HG02840 (cell line): Measurements from ENCODE around the gene CWC15.
"Not testable (repeated sequence)": the region's sequence is repeated elsewhere in the genome, so short reads cannot be mapped to it uniquely, and the experiment has no call there.

Experiments used
- ATAC-seq: cut with Tn5 transposase; IDR thresholded peaks from one replicate; pipeline ENCODE4 v1.9.1; 2021; ENCODE audit warnings: mild to moderate bottlenecking, moderate library complexity, moderate number of reproducible peaks; ENCODE audit not compliant: unreplicated experiment, low FRiP score

Gene CWC15

DNA sequence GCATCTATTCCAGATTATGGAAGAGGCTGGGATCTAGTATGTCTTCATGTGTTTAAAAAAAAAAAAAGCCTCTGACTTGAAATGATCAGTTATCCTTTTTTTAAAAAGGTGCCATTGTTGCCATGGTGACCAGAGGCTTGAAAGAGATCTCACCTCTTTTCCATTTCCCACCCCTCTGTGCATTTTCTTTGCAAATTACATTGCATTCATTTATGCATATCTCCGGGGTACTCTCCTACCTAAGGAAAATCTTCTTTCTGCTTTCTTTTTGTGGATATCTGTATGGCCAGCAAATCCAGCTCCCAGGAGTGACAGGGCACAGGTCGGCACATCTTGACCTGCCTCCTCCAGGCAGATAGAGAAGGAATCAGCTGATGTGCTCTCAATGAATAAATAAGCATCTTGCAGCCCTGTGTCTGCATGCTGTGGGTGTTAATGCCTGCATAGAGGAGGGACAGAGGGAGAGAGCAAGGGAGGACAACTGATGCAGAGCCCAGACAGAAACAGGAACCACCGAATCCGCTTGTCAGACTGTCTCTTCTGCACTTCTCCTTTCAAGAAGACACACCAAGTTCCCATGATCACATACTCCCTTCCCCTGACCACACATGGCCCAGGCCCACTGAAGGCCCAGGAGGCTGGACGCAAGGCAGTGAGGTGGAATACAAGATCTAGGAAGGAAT lies 50.9 kb downstream of the CWC15 start:
- no peak for ATAC-seq

DNA sequence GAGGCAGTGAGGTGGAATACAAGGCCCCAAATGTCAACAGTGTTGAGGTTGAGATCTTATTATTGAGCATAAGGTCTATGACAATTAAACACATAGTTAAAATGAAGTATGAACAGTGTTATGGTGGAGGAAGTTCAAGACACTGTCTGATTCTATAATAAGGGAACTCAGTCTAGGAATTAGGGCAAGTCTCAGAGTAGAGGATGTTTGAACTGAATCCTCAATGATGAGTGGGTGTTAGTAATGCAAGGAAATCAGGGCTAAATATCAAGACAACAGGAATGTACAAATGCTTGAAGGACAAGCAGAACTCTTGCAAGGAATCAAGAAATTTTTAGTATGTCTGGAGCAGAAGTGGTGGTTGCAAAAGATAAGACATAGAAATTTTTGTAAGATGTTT lies 53.0 kb downstream of the CWC15 start:
- no peak for ATAC-seq

DNA sequence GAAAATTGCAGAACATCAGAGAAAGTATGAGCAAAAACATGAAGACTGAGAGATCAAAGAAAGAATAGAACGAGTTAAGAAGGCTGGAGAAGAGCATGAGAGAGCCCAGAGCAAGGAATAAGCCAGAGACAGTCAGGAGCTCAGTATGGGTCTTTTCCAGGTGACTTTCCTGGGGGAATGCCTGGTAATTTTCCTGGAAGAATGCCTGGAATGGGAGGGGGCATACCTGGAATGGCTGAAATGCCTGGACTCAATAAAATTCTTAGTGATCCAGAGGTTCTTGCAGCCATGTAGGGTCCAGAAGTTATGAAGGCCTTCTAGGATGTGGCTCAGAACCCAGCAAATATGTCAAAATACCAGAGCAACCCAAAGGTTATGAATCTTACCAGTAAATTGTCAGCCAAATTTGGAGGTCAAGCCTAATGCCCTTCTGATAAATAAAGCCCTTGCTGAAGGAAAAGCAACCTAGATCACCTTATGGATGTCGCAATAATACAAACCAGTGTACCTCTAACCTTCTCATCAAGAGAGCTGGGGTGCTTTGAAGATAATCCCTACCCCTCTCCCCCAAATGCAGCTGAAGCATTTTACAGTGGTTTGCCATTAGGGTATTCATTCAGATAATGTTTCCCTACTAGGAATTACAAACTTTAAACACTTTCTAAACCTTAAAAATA lies 59.5 kb downstream of the CWC15 start:
- not testable (repeated sequence) for ATAC-seq

DNA sequence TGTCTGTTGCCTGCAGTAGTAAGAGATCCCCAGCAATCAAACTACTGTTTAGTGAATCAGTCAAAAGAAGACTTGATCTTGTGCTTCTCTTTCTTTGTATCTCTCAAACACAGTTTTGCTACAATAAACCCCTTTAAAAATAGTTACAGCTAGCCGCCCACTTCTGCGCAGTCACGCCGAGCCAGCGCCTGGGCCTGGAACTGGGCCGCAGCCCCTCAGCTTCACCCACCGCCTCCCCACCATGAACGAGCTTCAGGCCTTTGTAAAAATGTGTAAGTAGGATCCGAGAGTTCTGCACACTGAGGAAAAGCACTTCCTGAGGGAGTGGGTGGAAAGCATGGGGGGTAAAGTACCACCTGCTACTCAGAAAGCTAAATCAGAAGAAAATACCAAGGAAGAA lies 60.5 kb downstream of the CWC15 start:
- ATAC-seq: no peak
